ENCODE data around the gene KPNB1.

DNA sequence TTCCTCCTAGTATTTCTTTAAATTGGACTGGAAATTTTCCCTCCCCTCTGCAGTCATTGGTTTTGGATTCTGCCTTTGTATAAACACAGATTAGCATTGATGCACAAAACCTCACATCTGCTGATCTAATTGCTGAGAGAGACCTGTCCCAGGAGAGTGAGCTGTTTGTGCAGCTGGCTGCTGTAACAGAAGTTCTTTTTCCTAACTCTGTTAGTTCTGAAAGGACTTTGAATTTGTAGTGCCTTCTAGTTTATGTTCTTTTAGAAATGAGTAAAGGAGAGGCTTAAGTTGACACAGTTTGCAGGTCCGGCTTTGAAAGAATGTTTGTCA lies 45.2 kb upstream of the KPNB1 start:
- TF ChIP-seq RAD21 (IDR thresholded peaks at IDR 0.05; ENCODE audit: insufficient read depth, low read depth, low read length): no peak
- no peak for TF ChIP-seq USF1 (IDR thresholded peaks at IDR 0.05; ENCODE audit: borderline replicate concordance, extremely low read length, insufficient read depth, low read depth, low read length)
- no peak for TF ChIP-seq POLR2A (IDR thresholded peaks at IDR 0.05; ENCODE audit: low read depth, low read length)
- TF ChIP-seq FOXM1 (IDR thresholded peaks at IDR 0.05; ENCODE audit: low read depth, low read length): no peak
- TF ChIP-seq POLR2AphosphoS5 (IDR thresholded peaks at IDR 0.05; ENCODE audit: low read length): no peak
- no peak for TF ChIP-seq CBX3 (IDR thresholded peaks at IDR 0.05; ENCODE audit: borderline replicate concordance, low read depth)
- no peak for TF ChIP-seq RCOR1 (conservative IDR thresholded peaks at IDR 0.05; ENCODE audit: low read depth, low read length)
- no peak for TF ChIP-seq IRF3 (IDR thresholded peaks at IDR 0.05)
- TF ChIP-seq CHD2 (IDR thresholded peaks at IDR 0.05; ENCODE audit: borderline replicate concordance, low read depth, low read length): no peak
- no peak for TF ChIP-seq CTCF (IDR thresholded peaks at IDR 0.05 in 2 of 3, conservative IDR thresholded peaks at IDR 0.05 in 1 of 3; ENCODE audit: control insufficient read depth in 2 of 3, extremely low read depth in 1 of 3, insufficient read depth in 1 of 3, low read depth in 3 of 3, low read length in 3 of 3)

Data from GM12878 (cell line).